ENCODE measurements around the gene SH3BP5.
A peak's percentile ranks its signal among the peaks of the same experiment; 100 is the strongest.

Gene SH3BP5

DNA sequence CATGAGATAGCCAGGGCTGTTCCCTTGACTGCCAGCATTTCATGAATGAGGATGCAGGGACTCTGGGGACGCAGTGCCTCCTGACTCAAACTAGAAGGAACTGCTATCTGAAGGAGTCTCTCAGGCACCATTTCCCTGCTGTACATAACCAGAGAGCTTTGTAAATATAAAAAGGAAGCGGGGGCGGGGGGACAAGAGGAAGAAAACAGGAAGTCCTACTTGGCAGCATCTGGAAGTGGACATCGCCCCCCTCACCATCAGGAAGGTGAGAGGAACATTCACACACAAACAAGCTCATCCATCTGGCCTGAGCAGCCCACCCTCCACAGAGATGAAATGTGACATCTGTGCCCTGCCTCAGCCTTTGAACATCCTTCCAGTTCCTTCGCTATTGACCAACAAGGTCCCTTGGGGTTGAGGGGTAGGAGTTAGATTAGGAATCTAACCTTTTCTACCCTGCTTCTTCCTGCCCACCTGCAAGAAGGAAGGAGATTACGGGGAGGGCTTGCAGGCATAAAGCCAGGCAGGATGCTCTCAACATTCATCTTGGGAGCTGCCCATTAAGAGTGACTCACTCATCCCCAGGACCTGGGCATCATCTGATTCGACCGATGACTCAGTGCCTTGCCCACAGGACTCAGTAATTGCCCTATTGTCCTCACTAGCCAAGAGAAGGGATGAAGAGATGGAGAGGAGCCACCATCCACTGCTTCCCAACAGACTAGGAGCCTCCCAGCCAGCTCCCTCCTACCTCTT, 31.9 kb downstream of the SH3BP5 start:
- TF ChIP-seq, protein P1, sequence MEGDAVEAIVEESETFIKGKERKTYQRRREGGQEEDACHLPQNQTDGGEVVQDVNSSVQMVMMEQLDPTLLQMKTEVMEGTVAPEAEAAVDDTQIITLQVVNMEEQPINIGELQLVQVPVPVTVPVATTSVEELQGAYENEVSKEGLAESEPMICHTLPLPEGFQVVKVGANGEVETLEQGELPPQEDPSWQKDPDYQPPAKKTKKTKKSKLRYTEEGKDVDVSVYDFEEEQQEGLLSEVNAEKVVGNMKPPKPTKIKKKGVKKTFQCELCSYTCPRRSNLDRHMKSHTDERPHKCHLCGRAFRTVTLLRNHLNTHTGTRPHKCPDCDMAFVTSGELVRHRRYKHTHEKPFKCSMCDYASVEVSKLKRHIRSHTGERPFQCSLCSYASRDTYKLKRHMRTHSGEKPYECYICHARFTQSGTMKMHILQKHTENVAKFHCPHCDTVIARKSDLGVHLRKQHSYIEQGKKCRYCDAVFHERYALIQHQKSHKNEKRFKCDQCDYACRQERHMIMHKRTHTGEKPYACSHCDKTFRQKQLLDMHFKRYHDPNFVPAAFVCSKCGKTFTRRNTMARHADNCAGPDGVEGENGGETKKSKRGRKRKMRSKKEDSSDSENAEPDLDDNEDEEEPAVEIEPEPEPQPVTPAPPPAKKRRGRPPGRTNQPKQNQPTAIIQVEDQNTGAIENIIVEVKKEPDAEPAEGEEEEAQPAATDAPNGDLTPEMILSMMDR (conservative IDR thresholded peaks at IDR 0.05; ENCODE audit: low read depth, low read length) = no peak
- H3K4me3 ChIP-seq (ENCODE audit: low read depth, low read length) = no peak overlapping the region
- DNase-seq (ENCODE audit: low read depth) = peak; percentile 35

DNA sequence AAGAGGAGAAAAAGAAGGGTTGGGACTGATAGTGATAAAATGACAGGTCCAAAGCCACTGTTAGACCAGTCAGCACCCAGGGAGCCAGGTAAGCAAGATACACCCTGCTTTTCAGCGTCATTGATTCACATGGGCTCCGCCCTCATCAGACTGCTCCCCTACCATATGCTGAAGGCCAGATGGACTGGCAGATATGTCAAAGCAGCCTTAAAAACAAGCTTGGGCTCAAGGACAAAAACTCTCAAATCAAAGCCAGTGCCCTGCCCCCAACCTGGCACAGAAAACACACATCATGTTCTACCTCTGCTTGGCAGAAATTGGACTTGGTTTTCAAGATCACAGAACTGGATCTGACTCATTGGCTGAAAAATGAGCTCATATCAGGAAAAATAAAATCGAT, 33.4 kb downstream of the SH3BP5 start:
- TF ChIP-seq, protein P1 (conservative IDR thresholded peaks at IDR 0.05; ENCODE audit: low read depth, low read length) = no peak
- no peak for DNase-seq (ENCODE audit: low read depth)
- H3K4me3 ChIP-seq (ENCODE audit: low read depth, low read length) = no peak overlapping the region

DNA sequence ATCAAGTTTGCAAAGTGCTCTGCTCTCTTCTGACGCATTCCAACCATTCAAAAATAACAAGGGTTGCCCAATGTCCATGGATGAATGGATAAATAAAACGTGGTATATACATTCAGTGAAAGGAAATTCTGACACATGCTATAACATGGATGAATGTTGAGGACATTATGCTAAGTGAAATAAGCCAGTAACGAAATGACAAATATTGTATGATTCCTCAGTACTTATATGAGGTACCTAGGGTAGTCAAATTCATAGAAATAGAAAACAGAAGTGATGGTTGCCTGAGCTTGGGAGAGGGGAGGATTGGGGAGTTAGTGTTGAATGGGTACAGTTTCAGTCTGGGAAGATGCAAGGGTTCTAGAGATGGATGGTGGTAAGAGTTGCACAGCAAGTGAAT, 33.9 kb downstream of the SH3BP5 start:
- no peak for DNase-seq (ENCODE audit: low read depth)
- TF ChIP-seq, protein P1 (conservative IDR thresholded peaks at IDR 0.05; ENCODE audit: low read depth, low read length) = no peak
- no peak overlapping the region for H3K4me3 ChIP-seq (ENCODE audit: low read depth, low read length)

DNA sequence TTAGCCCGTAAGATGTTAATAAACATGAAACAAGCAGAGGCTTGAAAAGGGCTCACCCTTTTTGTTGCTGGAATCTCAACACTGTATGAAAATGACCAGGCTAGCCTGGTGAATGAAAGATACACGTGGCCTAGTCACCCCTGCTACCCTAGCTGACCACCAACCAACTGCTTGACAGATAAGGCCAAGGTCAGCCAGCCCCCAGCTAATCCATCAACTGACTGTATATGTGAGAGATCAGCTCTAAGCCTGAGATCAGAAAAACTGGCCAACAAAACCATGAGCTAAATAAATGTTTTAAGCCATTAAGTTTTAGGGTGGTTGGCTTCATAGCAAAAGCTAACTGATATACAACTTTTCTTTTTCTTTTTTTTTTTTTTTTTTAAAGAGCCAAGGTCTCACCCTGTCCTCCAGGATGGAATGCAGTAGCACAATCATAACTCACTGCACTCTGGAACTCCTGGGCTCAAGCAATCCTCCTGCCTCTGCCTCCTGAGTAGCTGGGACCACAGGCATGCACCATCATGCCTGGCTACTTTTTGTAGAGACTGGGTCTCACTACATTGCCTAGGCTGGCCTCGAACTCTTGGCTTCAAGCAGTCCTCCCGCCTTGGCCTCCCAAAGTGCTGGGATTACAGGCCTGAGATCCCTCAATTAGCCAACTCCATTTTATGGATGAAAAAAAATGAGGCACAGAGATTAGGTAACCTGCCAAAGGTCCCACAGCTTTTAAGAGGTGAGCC, 34.6 kb downstream of the SH3BP5 start:
- TF ChIP-seq, protein P1 (conservative IDR thresholded peaks at IDR 0.05; ENCODE audit: low read depth, low read length) = no peak
- no peak for DNase-seq (ENCODE audit: low read depth)
- H3K4me3 ChIP-seq (ENCODE audit: low read depth, low read length) = no peak overlapping the region

DNA sequence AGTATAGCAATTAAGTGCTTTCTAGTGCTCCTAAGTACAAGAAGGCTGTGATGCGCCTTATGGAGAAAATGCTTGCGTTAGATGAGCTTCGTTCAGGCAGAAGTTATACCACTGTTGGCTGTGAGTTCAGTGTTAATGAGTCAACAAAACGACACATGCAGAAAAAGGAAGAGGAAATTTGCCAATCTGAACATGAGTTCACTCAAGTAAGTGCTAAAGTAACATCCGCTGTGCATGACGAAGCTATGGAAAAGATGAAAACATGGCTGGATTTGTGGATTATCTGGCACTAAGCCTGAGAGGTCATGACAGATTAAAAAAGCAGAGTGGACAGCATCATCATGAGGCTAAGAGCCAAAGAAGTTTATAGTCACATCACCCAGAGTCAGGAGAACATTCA, 36.9 kb downstream of the SH3BP5 start:
- no peak overlapping the region for H3K4me3 ChIP-seq (ENCODE audit: low read depth, low read length)
- peak; percentile 76 for DNase-seq (ENCODE audit: low read depth)
- TF ChIP-seq, protein P1 (conservative IDR thresholded peaks at IDR 0.05; ENCODE audit: low read depth, low read length) = no peak

DNA sequence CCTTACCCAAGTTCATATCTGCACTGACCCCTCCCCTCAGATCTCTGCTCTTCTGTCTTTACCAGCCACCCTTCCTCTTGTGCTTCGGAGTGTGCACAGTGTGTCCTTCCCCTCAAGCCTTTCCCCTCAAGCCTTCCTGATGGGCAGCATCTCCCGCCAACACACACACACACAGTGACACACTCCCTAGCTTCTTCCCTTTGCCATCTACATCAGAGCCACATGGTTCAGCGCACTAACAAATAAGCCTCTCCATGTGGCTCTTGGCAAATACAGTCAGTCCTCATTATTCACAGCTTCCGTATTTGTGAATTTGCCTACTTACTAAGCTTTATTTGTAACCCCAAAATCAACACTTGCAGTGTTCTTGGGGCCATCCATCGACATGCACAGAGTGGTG, 37.5 kb downstream of the SH3BP5 start:
- no peak overlapping the region for H3K4me3 ChIP-seq (ENCODE audit: low read depth, low read length)
- TF ChIP-seq, protein P1 (conservative IDR thresholded peaks at IDR 0.05; ENCODE audit: low read depth, low read length) = no peak
- DNase-seq (ENCODE audit: low read depth) = no peak
